Measurements from ENCODE around the gene QSOX2. TPM values are rescaled to one million over a fixed set of nuclear protein-coding genes. Genes with fewer than 3 reads are reported as not detected.

The QSOX2 gene
- total RNA-seq, 1 experiment from 2014 or later: 40.0 TPM

- DNase-seq (ENCODE audit: low read depth, low spot score) (no peak), ATAC-seq (no peak)
- in situ Hi-C loops (cut with HindIII; ENCODE audit: low pct_unique_long_range_greater_than_20kb, low sequenced_read_pairs): no loop called here
- BruUV-seq (replicated peaks): no TSS peak
- Histone ChIP-seq H3K36me3 (ENCODE audit: control insufficient read depth, insufficient read depth, low read length) (no peaks in the 10 kb centered on the region), H3K27ac (ENCODE audit: low read length) (no peak overlapping the region), H3K4me1 (ENCODE audit: control insufficient read depth, insufficient read depth, low read length) (no peaks in the 10 kb centered on the region), H3K4me3 (ENCODE audit: low read depth in 2 of 2, low read length in 2 of 2) (no peak overlapping the region), H3K27me3 (ENCODE audit: control insufficient read depth, insufficient read depth, low read length) (no peaks in the 10 kb centered on the region), H3K9me3 (ENCODE audit: control insufficient read depth, insufficient read depth, low read depth, low read length) (no peaks in the 10 kb centered on the region)
- POLR2A ChIA-PET: no interaction called here
- CTCF ChIA-PET: no interaction called here
- intact Hi-C loops (cut with micrococcal nuclease; ENCODE audit: unreplicated experiment): no loop called here
- TF ChIP-seq POLR2AphosphoS5 (IDR thresholded peaks at IDR 0.05; ENCODE audit: low read depth, low read length): no peak
- no peak for TF ChIP-seq TCF7L2 (IDR thresholded peaks at IDR 0.05; ENCODE audit: low read depth, low read length)
- no peak for TF ChIP-seq REST (IDR thresholded peaks at IDR 0.05; ENCODE audit: insufficient read depth in 1 of 2, low read depth in 2 of 2, low read length in 1 of 2)
- TF ChIP-seq SIN3A (IDR thresholded peaks at IDR 0.05; ENCODE audit: borderline replicate concordance, insufficient read depth, low read depth, low read length): no peak
- TF ChIP-seq CTCF (IDR thresholded peaks at IDR 0.05): no peak
These were observed 11.0 kb downstream of the QSOX2 start for GRCh38 chr9:136234597-136234996.

GRCh38 chr9:136233868-136234267 lies 11.7 kb downstream of the QSOX2 start:
- intact Hi-C loops (cut with micrococcal nuclease; ENCODE audit: unreplicated experiment) (no loop called here), in situ Hi-C loops (cut with HindIII; ENCODE audit: low pct_unique_long_range_greater_than_20kb, low sequenced_read_pairs) (no loop called here)
- Histone ChIP-seq H3K4me1 (ENCODE audit: control insufficient read depth, insufficient read depth, low read length) (peaks cover under 1% of the 10 kb centered on the region; the same call in 1 of the 2 replicates), H3K9me3 (ENCODE audit: control insufficient read depth, insufficient read depth, low read depth, low read length) (no peaks in the 10 kb centered on the region), H3K27me3 (ENCODE audit: control insufficient read depth, insufficient read depth, low read length) (no peaks in the 10 kb centered on the region), H3K36me3 (ENCODE audit: control insufficient read depth, insufficient read depth, low read length) (no peaks in the 10 kb centered on the region), H3K27ac (ENCODE audit: low read length) (no peak overlapping the region), H3K4me3 (ENCODE audit: low read depth in 2 of 2, low read length in 2 of 2) (no peak overlapping the region)
- POLR2A ChIA-PET: no interaction called here
- ATAC-seq: no peak
- CTCF ChIA-PET: no interaction called here
- TF ChIP-seq POLR2AphosphoS5 (IDR thresholded peaks at IDR 0.05; ENCODE audit: low read depth, low read length) (no peak), SIN3A (IDR thresholded peaks at IDR 0.05; ENCODE audit: borderline replicate concordance, insufficient read depth, low read depth, low read length) (no peak), TCF7L2 (IDR thresholded peaks at IDR 0.05; ENCODE audit: low read depth, low read length) (no peak), CTCF (IDR thresholded peaks at IDR 0.05) (no peak), REST (IDR thresholded peaks at IDR 0.05; ENCODE audit: insufficient read depth in 1 of 2, low read depth in 2 of 2, low read length in 1 of 2) (no peak)
- BruUV-seq (replicated peaks): no TSS peak
- no peak for DNase-seq (ENCODE audit: low read depth, low spot score)

Data from Panc1 (cell line).